Heart left ventricle (tissue), 16 donors: Measurements from ENCODE around the gene C1QL1. TPM values are rescaled to one million over a fixed set of nuclear protein-coding genes. Genes with fewer than 3 reads are reported as not detected.

ENCODE experiments used
- ATAC-seq, 4 donors: fragments of 200-7000 bp; cut with Tn5 transposase; one replicate each; pipeline ENCODE4 v1.9.1; 2020 to 2022; ENCODE audit warnings: moderate library complexity in 4 of 4, mild to moderate bottlenecking in 3 of 4, moderate number of reproducible peaks in 1 of 4
- DNase-seq, 5 donors: peaks; one replicate each; pipeline ENCODE4 v3.0.0-alpha.2; 2020
- H3K27ac ChIP-seq, 12 donors: fragments of 200-600 bp; sonication (generic) in 4 of 12; one replicate each; pipeline versions ENCODE4 v1.5.0 to v1.8.0; 2016 to 2022; ENCODE audit warnings: mild to moderate bottlenecking in 2 of 12
- H3K27me3 ChIP-seq, 9 donors: fragments of 200-600 bp; sonication (generic) in 2 of 9; one replicate each; pipeline versions ENCODE4 v1.5.1 to v1.8.0; 2016 to 2022; ENCODE audit warnings: mild to moderate bottlenecking in 3 of 9
- H3K36me3 ChIP-seq, 9 donors: fragments of 200-600 bp; sonication (generic) in 2 of 9; one replicate each; pipeline versions ENCODE4 v1.5.0 to v1.8.0; 2018 to 2022; ENCODE audit warnings: mild to moderate bottlenecking in 2 of 9
- H3K4me1 ChIP-seq, 12 donors: fragments of 200-600 bp; sonication (generic) in 4 of 12; one replicate each; pipeline versions ENCODE4 v1.5.0 to v1.8.0; 2016 to 2022; ENCODE audit warnings: mild to moderate bottlenecking in 3 of 12
- H3K4me3 ChIP-seq, 12 donors: fragments of 200-600 bp; sonication (generic) in 4 of 12; one replicate each; pipeline versions ENCODE4 v1.5.0 to v1.8.0; 2017 to 2022; ENCODE audit warnings: mild to moderate bottlenecking in 9 of 12, moderate library complexity in 4 of 12
- H3K9me3 ChIP-seq, 12 donors: fragments of 200-600 bp; sonication (generic) in 4 of 12; one replicate each; pipeline versions ENCODE4 v1.5.0 to v1.8.0; 2016 to 2022; ENCODE audit warnings: mild to moderate bottlenecking in 1 of 12
- POLR2A ChIP-seq, 2 donors: fragments of 450-650 bp; IDR thresholded peaks; one replicate each; pipeline ENCODE4 v1.6.1; 2017; ENCODE audit warnings: antibody characterized with exemption in 2 of 2, mild to moderate bottlenecking in 2 of 2, moderate library complexity in 2 of 2
- WGBS, 4 donors: extraction: QIAGEN DNeasy Blood & Tissue Kit in 2 of 4; methylation state at CpG; one replicate each; pipeline versions ENCODE4 v1.1.5 to v1.1.7; 2013 to 2018; 5-methylcytosine and 5-hydroxymethylcytosine counted together
- intact Hi-C, 10 donors: fragments of 100-400 bp; cut with DNase I; formaldehyde crosslinking; loops; one replicate each; pipeline versions ENCODE4 v1.11.1 to v1.14.2; 2022
- polyA plus RNA-seq, 2 donors: library from polyadenylated mRNA; stranded (reverse); fragments of 200-250 nt; gene quantifications; one replicate each; pipeline ENCODE4 v1.2.3, GENCODE V29; 2013
- total RNA-seq, 9 donors: library from RNA; depleted of rRNA in 2 of 9; stranded (reverse); fragments of >200 nt in 2 of 9; fragmentation: NEBNext Ultra II Directional in 3 of 9; extraction: Animal tissue kit (Norgen Biotek cat#: 25700) in 3 of 9; gene quantifications; one replicate each; pipeline versions ENCODE4 v1.1.0 to v1.2.4, GENCODE V29; 2016 to 2023
- TF ChIP-seq, protein P1 (sequence below), 12 donors: fragments of 200-600 bp; sonication (generic) in 4 of 12; IDR thresholded peaks; one replicate each; pipeline versions ENCODE4 v1.5.0 to v1.8.0; 2018 to 2022; ENCODE audit warnings: antibody characterized with exemption in 12 of 12, mild to moderate bottlenecking in 5 of 12
- donor health status: ischemic (EF 13 %, LVEDD 7.1; RV severe dilation, severe dysfunction).
- donor health status: healthy with polysubstance abuse.
- donor health status: DM: no; HTN: yes; CAD: no.
- donor health status: DM: no; HTN: no; CAD: no.
- donor health status: ischemic (EF 25% LVEDD 6.9; RV normal size, moderate dysfunction).
- donor health status: ischemic (EF 25% LVEDD 5.7; RV mildly dilated, moderate dysfunction).
- donor health status: healthy.
- donor health status: DM: yes; HTN: yes; CAD: no.
- donor health status: ischemic (EF 35%, LVEDD 5.7; RV mildly dilated, moderate dysfunction).
- donor health status: nonischemic (EF 11% LVEDD 7.7; RV severe dilation, severe dysfunction).
- donor health status: DM: yes; HTN: yes; CAD: no.
- donor health status: PGD.
- donor health status: ischemic (EF 29% LVEDD 5.4; RV normal size, mild dysfunction).
- donor health status: nonischemic (EF 23%, LVEDD 6.1; RV moderate dilation, normal function).

The C1QL1 gene
- total and polyA plus RNA-seq, 11 donors, result 0.66 to 5.8 (median 1.4) TPM

DNA sequence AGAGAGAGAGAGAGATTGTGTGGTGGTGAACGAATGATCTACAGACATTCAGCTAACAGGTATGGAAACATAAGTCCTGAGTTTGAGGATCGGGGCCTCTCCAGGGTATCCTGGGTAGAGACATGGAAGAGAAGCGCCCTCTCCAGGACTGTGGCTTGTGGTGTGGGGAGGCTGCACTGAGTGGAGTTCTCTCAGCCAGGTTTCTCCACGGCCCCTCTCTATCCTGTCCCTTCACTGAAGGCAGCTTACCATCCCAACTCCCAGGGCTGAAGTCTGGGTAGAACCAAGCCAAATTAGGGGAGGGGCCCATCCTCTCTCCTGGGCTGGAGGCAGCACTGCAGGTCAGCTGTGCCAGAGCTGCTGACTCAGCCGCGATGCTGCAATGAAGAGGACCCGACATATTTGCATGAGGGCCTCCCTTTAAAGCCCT is 6.2 kb downstream of the C1QL1 start:
- no peaks in the 10 kb centered on the region for H3K36me3 ChIP-seq
- WGBS, 4 donors, result 73 to 83% (median 81%) methylated on average over 7 of the region's 7 CpGs
- H3K27ac ChIP-seq, result no peak overlapping the region
- H3K4me1 ChIP-seq, result peaks cover 0 to 7% (median 1%) of the 10 kb centered on the region in 12 donors
- H3K4me3 ChIP-seq, result no peak overlapping the region
- no peaks in the 10 kb centered on the region for H3K9me3 ChIP-seq
- DNase-seq (no peak), ATAC-seq (peak in 1 of 4 donors; percentile 20)
- no peak for TF ChIP-seq POLR2A (IDR thresholded peaks at IDR 0.05)
- TF ChIP-seq, protein P1, sequence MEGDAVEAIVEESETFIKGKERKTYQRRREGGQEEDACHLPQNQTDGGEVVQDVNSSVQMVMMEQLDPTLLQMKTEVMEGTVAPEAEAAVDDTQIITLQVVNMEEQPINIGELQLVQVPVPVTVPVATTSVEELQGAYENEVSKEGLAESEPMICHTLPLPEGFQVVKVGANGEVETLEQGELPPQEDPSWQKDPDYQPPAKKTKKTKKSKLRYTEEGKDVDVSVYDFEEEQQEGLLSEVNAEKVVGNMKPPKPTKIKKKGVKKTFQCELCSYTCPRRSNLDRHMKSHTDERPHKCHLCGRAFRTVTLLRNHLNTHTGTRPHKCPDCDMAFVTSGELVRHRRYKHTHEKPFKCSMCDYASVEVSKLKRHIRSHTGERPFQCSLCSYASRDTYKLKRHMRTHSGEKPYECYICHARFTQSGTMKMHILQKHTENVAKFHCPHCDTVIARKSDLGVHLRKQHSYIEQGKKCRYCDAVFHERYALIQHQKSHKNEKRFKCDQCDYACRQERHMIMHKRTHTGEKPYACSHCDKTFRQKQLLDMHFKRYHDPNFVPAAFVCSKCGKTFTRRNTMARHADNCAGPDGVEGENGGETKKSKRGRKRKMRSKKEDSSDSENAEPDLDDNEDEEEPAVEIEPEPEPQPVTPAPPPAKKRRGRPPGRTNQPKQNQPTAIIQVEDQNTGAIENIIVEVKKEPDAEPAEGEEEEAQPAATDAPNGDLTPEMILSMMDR (IDR thresholded peaks at IDR 0.05), result no peak
- peaks cover 15 to 76% (median 38%) of the 10 kb centered on the region in 9 donors for H3K27me3 ChIP-seq
- intact Hi-C loops, result no loop called here

DNA sequence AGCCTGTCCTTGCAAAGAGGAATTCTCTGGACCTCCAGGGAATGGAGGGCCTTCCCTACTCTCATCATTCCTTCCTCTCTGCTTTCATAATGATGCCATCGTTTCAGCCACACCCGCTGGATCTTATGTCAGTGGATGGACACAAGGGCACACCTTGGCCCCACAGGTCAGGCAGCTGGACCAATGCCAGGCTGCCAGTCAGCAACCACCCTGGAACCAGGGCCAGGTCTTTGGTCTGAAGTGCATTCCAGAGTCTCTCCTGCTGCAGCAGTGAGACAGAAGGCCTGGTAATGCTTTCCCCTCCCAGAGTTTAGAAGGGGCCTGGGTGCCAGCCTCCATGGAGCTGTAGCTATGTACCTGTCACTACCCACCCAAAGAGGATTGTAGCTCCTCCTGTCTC is 7.4 kb downstream of the C1QL1 start:
- intact Hi-C loops, result no loop called here
- peaks cover 5 to 70% (median 26%) of the 10 kb centered on the region in 9 donors for H3K27me3 ChIP-seq
- ATAC-seq (no peak), DNase-seq (no peak)
- TF ChIP-seq, protein P1 (IDR thresholded peaks at IDR 0.05), result no peak
- no peak for TF ChIP-seq POLR2A (IDR thresholded peaks at IDR 0.05)
- 51 to 73% (median 65%) methylated on average over 2 of the region's 2 CpGs for WGBS, 4 donors
- peaks cover 0 to 5% (median 0%) of the 10 kb centered on the region in 12 donors for H3K4me1 ChIP-seq
- H3K36me3 ChIP-seq, result no peaks in the 10 kb centered on the region
- no peaks in the 10 kb centered on the region for H3K9me3 ChIP-seq
- no peak overlapping the region for H3K4me3 ChIP-seq
- H3K27ac ChIP-seq, result no peak overlapping the region

DNA sequence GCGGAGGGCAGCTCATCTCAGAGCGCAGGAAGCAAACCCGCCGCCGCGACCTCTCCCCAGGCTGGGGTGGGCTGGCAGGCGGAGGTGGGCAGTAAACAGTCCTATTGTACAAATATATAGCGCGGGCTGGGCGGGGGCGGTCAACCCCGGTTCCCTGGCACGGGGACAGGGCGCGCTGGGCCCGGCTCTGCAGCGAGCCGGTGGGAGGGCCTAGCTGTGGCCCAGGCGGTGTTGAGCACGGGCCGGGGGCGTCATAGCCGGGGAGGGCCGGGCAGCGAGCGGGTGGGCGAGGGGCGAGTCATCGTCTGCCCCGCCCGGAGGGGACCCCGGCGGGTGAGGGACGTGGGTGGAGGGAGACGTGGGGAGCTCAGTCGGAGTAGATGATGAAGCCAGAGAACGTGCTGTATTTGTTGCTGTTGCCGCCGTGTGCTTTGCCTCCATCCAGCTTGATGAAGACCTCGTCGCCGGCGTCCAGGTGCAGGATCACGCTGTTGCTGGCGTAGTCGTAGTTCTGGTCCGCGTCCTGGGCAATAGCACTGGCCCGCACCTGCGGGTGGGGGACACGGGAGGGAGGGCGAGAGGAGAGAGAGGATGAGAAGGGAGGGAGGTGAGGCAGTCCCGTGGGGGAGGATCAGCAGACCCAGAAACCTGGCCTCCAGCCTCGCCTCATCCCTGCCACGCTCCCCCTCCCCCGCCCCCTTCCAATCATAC is 8.1 kb downstream of the C1QL1 start:
- Histone ChIP-seq H3K4me1 (peaks cover 0 to 5% (median 0%) of the 10 kb centered on the region in 12 donors), H3K27ac (no peak overlapping the region), H3K27me3 (peaks cover 0 to 67% (median 19%) of the 10 kb centered on the region in 9 donors), H3K9me3 (no peaks in the 10 kb centered on the region), H3K4me3 (peak overlapping the region in 1 of 12 donors; percentile 8), H3K36me3 (no peaks in the 10 kb centered on the region)
- intact Hi-C loops, result no loop called here
- ATAC-seq (no peak), DNase-seq (no peak)
- TF ChIP-seq, protein P1 (IDR thresholded peaks at IDR 0.05), result no peak
- no peak for TF ChIP-seq POLR2A (IDR thresholded peaks at IDR 0.05)
- WGBS, 4 donors, result 39 to 58% (median 44%) methylated on average over 33 to 56 of the region's 56 CpGs

DNA sequence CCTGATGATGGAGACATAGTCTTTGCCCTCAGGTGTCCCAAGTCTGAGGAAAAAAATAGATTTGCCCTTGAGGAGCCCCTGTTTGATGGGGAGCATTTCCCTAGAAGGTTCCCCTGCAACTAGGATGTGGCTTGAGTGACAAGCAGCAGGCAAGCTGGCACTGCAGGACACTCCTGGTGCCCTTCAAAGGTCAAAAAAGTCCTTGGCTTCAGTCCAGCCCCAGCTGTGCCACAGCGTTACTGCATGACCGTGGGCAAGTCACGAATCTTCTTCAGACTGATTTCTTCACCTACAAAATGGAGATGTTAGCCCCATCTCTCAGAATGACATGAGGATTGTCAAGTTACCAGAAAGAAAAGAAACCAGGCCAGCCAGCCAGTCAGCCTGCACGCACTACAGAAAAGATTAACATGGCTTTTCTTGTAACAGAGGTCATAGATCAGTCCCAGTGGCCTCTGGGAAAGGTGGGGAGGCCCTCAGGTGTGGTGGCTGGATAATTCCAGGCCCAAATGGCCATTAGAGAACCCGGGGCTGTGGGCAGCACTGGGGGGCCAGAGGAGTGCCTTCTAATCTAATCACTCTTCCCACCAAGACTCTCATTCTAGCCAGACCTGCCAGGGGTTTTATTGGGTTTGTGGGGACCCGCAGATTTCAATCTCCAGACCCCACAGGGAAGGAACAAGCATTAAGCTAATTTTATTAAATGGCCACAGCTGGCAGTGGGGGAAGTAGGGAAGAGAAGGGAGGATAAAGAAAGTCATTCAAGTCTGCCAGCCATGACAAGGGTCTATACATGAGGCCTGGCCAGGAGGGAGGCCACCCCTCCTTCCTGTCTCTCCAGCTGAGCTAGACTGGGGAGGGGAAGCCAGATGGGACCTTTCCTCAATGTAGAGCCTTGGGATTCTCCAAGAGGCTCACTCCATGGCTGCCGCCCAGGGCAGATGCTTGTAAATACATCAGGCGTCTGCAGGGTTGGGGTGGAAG is 10.8 kb downstream of the C1QL1 start:
- H3K36me3 ChIP-seq, result no peaks in the 10 kb centered on the region
- WGBS, 4 donors, result 67 to 76% (median 72%) methylated on average over 6 to 8 of the region's 8 CpGs
- intact Hi-C loops, result no loop called here
- TF ChIP-seq, protein P1 (IDR thresholded peaks at IDR 0.05), result no peak
- no peak for TF ChIP-seq POLR2A (IDR thresholded peaks at IDR 0.05)
- H3K27me3 ChIP-seq, result peaks cover 0 to 43% (median 12%) of the 10 kb centered on the region in 9 donors
- no peak overlapping the region for H3K27ac ChIP-seq
- H3K4me1 ChIP-seq, result peaks cover 0 to 5% (median 0%) of the 10 kb centered on the region in 12 donors
- no peak overlapping the region for H3K4me3 ChIP-seq
- DNase-seq (no peak), ATAC-seq (no peak)
- H3K9me3 ChIP-seq, result no peaks in the 10 kb centered on the region
